Stimulated activated CD8-positive, alpha-beta memory T cell treated with anti-CD3 and anti-CD28 coated beads, Interleukin-15, amount 100 ng/mL, for 48 hours (primary cell): ENCODE measurements around the gene ALPL.

ENCODE experiments used
- DNase-seq, 2 donors: peaks; one replicate each; pipeline ENCODE4 v3.0.0-alpha.2; 2020; ENCODE audit warnings: low read depth in 2 of 2

The ALPL gene

GRCh38 chr1:21530368-21531016 is 21.3 kb downstream of the ALPL start:
- no peak for DNase-seq

GRCh38 chr1:21531241-21531640 is 22.0 kb downstream of the ALPL start:
- no peak for DNase-seq

DNA sequence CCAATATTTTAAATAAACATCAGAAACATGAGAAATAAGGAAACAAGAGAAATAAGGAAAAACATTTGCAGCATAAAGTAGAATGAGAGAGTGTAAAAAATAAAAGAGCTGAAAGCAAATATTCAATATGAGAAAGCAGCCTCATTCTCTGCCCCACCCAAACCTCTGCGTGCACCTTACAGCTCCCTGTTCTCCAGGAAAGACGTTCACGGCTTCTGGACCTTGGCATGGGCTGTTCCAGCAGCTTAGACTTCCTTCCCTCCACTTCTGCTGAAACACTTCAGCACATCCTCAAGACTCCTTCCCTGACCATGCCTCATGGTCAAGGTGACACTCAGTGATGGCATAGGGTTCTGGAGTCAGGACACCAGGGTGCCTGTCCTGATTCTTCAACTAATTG is 23.3 kb downstream of the ALPL start:
- DNase-seq = no peak

DNA sequence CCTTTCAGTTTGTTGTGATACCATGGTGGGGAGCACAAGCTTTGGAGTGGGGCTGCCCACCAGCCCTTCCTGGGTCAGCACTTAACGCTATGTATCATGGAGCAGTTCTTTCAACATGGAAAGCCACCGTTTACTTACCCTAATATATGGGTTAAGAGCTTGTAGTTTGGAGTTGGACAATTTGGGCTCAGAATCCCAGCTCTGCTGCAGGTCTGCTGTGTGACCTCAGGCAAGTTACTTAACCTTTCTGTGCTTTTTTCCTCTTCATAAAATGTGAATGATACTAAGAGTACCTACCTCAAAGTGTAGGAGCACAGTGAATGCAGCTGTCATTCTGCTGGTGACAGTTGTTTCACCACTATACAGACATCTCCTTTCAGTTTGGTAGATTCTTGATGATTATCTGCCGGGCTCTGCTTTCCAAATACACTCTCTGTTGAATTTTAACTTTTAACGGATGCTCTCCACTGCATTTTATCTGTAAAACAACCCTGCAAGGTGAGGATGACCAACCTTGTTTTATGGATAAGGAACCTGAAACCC is 23.8 kb downstream of the ALPL start:
- DNase-seq = no peak

DNA sequence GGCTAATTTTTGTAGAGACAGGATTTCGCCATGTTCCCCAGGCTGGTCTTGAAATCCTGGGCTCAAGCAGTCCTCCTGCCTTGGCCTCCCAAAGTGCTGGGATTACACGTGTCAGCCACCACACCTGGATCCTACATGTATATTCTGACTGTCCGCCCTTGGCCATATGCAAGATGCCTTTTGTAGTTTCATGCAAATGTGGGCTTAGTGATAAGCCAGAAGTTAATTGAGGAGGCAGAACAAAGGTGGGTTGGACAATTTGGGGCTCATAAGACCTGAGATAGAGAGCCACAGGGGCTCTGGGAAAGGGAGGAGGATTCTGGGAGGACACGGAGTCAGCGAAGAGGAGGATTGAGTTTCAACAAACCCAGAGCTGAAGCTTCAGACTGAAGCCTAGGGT is 24.9 kb downstream of the ALPL start:
- no peak for DNase-seq

DNA sequence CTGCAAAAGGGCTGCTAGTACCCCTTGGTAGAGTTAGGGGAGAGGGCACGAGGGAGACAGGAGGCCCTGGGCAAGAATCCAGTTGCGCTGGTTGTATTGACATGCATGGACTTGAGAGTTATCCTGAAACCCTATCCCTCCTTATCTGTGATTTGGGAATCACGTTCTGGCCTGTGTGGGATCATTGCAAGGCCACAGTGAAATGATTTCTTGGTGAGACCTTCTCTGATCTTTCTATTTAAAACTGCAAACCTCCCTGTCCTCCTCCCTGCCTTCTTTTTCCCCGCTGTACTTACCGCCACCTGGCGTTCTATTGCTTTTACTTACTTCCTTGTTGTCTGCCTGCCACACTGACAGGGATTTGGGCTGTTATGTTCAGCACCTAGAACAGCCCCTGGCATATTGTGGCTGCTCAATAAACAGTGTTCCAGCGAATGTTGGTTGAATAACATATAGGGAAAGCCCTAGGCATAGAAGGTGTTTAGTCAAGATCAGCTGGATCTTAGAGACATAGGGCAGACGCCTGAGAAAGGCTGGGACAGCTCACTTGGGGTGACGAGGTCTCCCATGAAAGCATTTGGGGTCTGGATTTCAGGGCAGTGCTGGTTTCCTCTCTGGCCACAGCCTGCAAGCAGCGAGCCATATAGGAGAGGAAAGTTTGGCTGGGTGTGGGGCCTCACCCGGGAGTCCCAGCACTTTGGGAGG is 25.6 kb downstream of the ALPL start:
- no peak for DNase-seq

- no peak for DNase-seq
Observed at GRCh38 chr1:21536218-21536617, 27.0 kb downstream of the ALPL start.

DNA sequence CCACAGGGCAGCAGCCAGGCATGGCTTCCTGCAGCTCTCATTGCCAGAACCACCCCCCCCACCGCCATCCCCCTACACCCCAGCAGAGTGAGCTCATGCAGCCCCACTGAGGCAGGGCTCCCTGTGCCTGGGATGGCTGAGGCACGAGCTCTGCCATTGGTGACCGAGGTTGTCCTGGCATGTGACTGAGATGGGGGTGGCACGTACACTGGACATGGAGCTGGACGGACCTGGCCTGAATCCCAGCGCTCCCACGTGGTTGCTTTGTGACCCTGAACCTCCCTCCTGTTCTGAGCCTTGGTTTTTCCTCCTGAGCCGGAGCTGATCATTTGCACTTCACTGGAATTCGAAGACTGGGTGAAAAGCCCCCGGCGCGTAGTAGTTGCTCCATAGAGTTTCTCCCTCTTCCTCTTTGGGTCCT is 28.3 kb downstream of the ALPL start:
- DNase-seq = no peak

- DNase-seq = no peak
Observed at GRCh38 chr1:21537932-21538630, 28.9 kb downstream of the ALPL start.

- DNase-seq = no peak
Observed at GRCh38 chr1:21539933-21540332, 30.7 kb downstream of the ALPL start.

DNA sequence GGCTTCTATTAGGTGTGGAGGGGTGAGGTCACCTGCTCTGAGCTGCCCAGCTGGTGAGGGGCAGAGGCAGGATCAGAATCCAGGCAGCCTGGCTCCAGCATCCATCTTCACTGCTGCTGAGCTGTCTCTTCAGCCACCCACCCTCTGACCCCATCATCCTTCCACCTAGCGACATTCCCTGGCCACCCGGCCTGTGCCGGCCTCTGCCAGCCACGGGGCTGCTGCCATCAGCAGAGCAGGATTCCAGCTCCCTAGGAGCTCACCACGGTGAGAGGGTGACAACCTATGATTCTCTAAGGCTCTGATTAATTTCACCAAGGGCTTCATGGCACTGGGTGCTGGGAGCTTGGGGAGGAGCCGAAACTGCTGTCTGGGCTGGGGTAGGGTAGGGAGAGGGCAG is 32.1 kb downstream of the ALPL start:
- no peak for DNase-seq

DNA sequence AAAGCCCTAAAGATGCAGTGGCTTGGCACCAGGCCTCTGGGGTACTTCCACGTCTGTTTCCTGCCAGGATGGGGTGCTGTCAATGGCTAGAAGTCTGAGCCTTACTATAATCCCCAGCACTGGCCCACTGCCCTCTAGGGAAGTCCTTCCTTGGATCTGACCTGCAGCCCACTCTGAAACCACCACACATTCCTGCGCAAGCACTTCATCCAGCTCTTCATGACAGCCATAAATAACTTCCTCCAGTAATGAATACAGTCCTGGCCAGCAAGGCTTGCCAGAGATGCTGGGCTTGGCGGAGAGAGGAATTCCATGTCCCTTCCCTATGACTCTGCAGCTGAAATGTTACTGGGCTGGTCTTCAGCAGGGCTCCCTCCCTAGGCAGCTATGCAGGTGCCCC is 32.6 kb downstream of the ALPL start:
- DNase-seq = no peak

- DNase-seq = no peak
Observed at GRCh38 chr1:21543598-21543997, 34.4 kb downstream of the ALPL start.

DNA sequence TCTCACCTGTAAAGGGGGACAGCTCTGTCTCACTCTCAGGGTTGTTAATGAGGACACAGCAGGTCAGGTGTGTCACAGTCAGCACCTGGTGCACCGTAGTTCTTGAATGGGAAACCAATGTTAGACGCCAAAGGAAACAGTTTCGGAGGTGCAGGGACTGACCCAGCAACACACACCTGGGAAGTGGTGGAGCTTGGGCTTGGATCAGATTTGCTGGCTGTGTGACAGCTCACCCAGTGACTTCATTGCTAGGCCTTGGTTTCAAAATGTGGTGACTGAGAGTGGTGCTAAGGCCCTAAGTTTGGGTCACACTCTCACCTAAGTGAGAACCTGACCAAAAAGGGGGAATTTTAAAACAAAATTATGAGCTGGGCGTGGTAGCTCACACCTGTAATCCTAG is 34.9 kb downstream of the ALPL start:
- no peak for DNase-seq

GRCh38 chr1:21546122-21546825 is 37.1 kb downstream of the ALPL start:
- no peak for DNase-seq

GRCh38 chr1:21547876-21548275 is 38.7 kb downstream of the ALPL start:
- DNase-seq = no peak

DNA sequence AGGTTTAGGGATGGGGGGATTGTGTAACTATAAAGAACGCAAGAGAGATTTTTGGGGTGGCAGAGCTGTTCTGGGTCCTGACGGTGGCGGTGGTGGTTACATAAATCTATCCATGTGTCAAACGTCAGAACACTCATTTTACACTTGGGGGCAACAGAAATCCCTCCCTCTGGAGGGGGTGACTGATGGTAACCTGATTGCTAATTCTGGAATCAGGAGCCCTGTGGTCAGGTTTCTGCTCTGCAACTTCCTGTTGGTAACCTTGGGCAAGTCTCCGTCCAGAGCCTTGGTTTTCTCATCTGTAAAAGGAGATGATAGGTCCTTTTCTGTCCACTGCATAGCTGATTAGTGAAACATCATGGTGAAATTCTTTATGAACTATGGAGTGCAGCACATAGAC is 40.9 kb downstream of the ALPL start:
- no peak for DNase-seq

DNA sequence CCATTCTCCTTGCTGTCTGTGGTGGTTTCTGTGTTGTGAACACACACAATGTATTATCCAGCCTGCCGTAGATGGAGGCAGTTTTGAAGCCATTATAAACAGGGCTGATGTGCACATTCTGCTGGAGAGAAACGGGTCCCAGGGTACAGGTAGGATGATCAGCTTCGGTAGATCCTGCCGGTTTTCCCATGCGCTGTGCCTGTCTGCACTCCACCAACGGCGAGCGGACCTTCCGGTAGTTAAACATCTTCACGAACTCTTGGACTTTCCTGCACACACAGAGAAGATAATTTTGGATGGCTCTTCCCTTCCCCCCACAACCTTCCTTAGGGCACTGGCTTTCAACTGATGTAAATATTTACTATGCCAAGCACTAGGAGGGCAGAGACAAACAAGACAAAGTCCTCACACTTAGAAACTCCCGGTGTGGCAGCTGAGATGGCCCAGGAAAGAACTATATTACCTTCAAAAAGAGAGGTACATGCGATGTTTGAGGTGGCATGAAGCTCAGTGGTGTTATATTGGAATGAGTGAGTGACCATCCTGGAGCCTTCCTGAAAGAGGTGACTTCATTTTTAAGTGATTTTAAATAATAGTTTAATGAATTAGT is 41.7 kb downstream of the ALPL start:
- no peak for DNase-seq

DNA sequence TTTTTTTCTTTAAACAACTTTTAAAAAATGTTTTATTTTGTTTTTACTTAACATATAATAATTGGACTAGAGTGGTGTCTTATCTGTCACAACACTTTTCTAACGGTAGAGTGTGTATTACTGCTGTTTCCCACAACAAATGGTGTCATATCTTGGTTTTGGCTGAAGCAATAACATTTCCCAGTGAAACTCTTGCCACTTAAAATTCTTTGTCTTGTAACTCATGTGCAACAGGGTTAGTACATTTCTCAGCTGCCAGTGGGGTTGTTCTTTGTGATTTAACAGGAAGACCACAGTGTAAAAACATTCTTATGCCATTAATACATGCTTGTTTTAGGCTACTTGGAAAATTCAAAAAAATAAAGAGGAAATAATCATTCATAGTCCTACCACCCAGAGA is 43.5 kb downstream of the ALPL start:
- DNase-seq = no peak

DNA sequence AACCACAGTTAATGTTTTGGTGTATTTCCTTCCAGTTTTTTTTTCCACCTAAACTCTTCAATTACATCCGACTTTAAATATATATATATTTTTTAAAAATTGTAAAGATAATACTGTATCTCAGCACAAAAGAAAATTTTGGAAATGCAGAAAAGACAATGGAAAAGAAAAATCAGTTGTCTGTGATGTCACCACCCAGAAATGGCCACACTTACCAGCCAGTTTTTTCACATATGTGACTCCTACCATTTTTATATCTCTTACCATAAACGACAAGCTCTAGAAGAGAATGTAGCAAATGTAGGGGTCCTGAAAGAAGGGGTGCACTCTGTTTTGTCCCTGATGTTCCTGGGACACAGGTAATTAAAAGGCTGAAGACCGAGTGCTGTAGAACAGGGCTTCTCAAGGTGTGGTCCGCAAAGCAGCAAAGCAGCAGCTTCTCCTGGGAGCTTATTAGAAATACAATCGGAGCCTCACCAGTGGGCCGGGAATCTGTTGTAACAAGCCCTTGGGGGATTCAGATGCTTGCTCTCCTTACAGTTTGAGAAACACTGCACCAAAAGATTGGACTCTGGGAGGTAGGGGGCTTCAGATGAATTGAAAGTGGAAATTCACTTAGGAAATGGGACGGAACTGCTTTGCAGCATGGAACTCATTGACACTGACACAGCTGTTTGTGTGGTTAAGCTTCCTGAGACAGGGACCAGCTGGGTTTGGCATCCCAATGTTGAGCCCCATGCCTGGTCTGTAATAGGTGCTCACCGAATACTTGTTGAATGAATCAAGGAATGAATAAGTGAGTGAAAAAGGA is 44.1 kb downstream of the ALPL start:
- DNase-seq = no peak
